Brain microvascular endothelial cell (primary cell): Measurements from ENCODE around the gene CYSTM1.

Experiments
- DNase-seq: peaks from one replicate; pipeline ENCODE4 v3.0.0-alpha.2; 2020
- H3K27ac ChIP-seq: fragments of 250-450 bp; sonication (Bioruptor Pico); 2 replicates; pipeline ENCODE4 v1.5.1; 2020; ENCODE audit warnings: mild to moderate bottlenecking, moderate library complexity
- H3K27me3 ChIP-seq: fragments of 250-450 bp; sonication (Bioruptor Pico); replicated peaks from 2 replicates; pipeline ENCODE4 v1.5.1; 2020; ENCODE audit warnings: mild to moderate bottlenecking
- H3K36me3 ChIP-seq: fragments of 250-450 bp; sonication (Bioruptor Pico); replicated peaks from 2 replicates; pipeline ENCODE4 v1.5.1; 2020; ENCODE audit warnings: mild to moderate bottlenecking
- H3K4me3 ChIP-seq: 2 replicates; pipeline ENCODE4 v1.5.1; 2011; ENCODE audit warnings: low read depth, mild to moderate bottlenecking, control low read depth, low read length, moderate library complexity
- CTCF ChIP-seq: IDR thresholded peaks from 2 replicates; pipeline ENCODE4 v1.5.1; 2011; ENCODE audit warnings: low read depth, mild to moderate bottlenecking, moderate library complexity, low read length, control low read depth, inconsistent platforms; ENCODE audit errors: missing control alignments
- in situ Hi-C: cut with HindIII; loops from 2 replicates; pipeline ENCODE4 v1.10.0; 2017; ENCODE audit warnings: low sequenced_read_pairs, low pct_ligation_motif_present

The CYSTM1 gene

GRCh38 chr5:140262221-140262620 is 87.2 kb downstream of the CYSTM1 start:
- Histone ChIP-seq H3K27ac (peak overlapping the region; percentile 71), H3K36me3 (peaks cover 4% of the 10 kb centered on the region), H3K4me3 (no peak overlapping the region), H3K27me3 (no peaks in the 10 kb centered on the region)
- in situ Hi-C loops: no loop called here
- TF ChIP-seq CTCF: no peak
- DNase-seq: no peak

- Histone ChIP-seq H3K27me3 (no peaks in the 10 kb centered on the region), H3K27ac (no peak overlapping the region), H3K36me3 (peaks cover 4% of the 10 kb centered on the region), H3K4me3 (no peak overlapping the region)
- no peak for DNase-seq
- in situ Hi-C loops: no loop called here
- TF ChIP-seq CTCF: no peak
These were observed 87.9 kb downstream of the CYSTM1 start for GRCh38 chr5:140262839-140263238.

GRCh38 chr5:140265845-140266244 is 90.9 kb downstream of the CYSTM1 start:
- Histone ChIP-seq H3K36me3 (no peaks in the 10 kb centered on the region), H3K27ac (no peak overlapping the region), H3K4me3 (no peak overlapping the region), H3K27me3 (no peaks in the 10 kb centered on the region)
- in situ Hi-C loops: no loop called here
- TF ChIP-seq CTCF: no peak
- DNase-seq: no peak

GRCh38 chr5:140266471-140267200 is 91.6 kb downstream of the CYSTM1 start:
- in situ Hi-C loops: no loop called here

GRCh38 chr5:140267201-140267540 is 92.2 kb downstream of the CYSTM1 start:
- in situ Hi-C loops: no loop called here
- no peak overlapping the region for H3K27ac ChIP-seq
- TF ChIP-seq CTCF: no peak
- no peaks in the 10 kb centered on the region for H3K36me3 ChIP-seq
- DNase-seq: no peak
- no peak overlapping the region for H3K4me3 ChIP-seq
- H3K27me3 ChIP-seq: no peaks in the 10 kb centered on the region

More at GRCh38 chr5:140266471-140267200, 91.6 kb downstream of the CYSTM1 start:
- Histone ChIP-seq H3K36me3 (no peaks in the 10 kb centered on the region), H3K27ac (no peak overlapping the region), H3K27me3 (no peaks in the 10 kb centered on the region), H3K4me3 (no peak overlapping the region)
- TF ChIP-seq CTCF: no peak
- no peak for DNase-seq

- DNase-seq: no peak
- in situ Hi-C loops: no loop called here
- no peak overlapping the region for H3K4me3 ChIP-seq
- H3K27me3 ChIP-seq: no peaks in the 10 kb centered on the region
- no peaks in the 10 kb centered on the region for H3K36me3 ChIP-seq
- H3K27ac ChIP-seq: no peak overlapping the region
- TF ChIP-seq CTCF: no peak
These were observed 92.6 kb downstream of the CYSTM1 start for GRCh38 chr5:140267559-140268018.
